NCI-H345 treated with DMSO at 0.1 percent for 48 hours (cell line): ENCODE results near the gene ATP10D.
"Not testable (repeated sequence)": the region's sequence is repeated elsewhere in the genome, so short reads cannot be mapped to it uniquely, and the experiment has no call there.

Experiments used
- DNase-seq: peaks from one replicate; lab custom pipeline; 2025; ENCODE audit not compliant: unreplicated experiment; lab: John Stamatoyannopoulos, UW

The ATP10D gene

GRCh38 chr4:47486727-47487126 lies 1.7 kb downstream of the ATP10D start:
- not testable (repeated sequence) for DNase-seq

GRCh38 chr4:47488706-47489105 lies 3.6 kb downstream of the ATP10D start:
- no peak for DNase-seq

GRCh38 chr4:47490550-47490949 lies 5.5 kb downstream of the ATP10D start:
- no peak for DNase-seq

GRCh38 chr4:47493238-47494123 lies 8.4 kb downstream of the ATP10D start:
- no peak for DNase-seq

GRCh38 chr4:47494124-47494430 lies 9.0 kb downstream of the ATP10D start:
- no peak for DNase-seq

- DNase-seq: no peak
Measured at GRCh38 chr4:47498899-47499298, 13.8 kb downstream of the ATP10D start.

GRCh38 chr4:47499700-47500099 lies 14.6 kb downstream of the ATP10D start:
- DNase-seq: no peak

GRCh38 chr4:47500776-47501175 lies 15.7 kb downstream of the ATP10D start:
- no peak for DNase-seq

- DNase-seq: no peak
Measured at GRCh38 chr4:47505147-47505546, 20.1 kb downstream of the ATP10D start.

GRCh38 chr4:47505666-47506065 lies 20.6 kb downstream of the ATP10D start:
- DNase-seq: no peak

GRCh38 chr4:47510506-47511143 lies 25.6 kb downstream of the ATP10D start:
- no peak for DNase-seq

- DNase-seq: no peak
Measured at GRCh38 chr4:47513461-47513860, 28.4 kb downstream of the ATP10D start.

- no peak for DNase-seq
Measured at GRCh38 chr4:47519239-47519883, 34.3 kb downstream of the ATP10D start.

- no peak for DNase-seq
Measured at GRCh38 chr4:47525154-47525819, 40.2 kb downstream of the ATP10D start.

- no peak for DNase-seq
Measured at GRCh38 chr4:47526281-47526680, 41.2 kb downstream of the ATP10D start.

- not testable (repeated sequence) for DNase-seq
Measured at GRCh38 chr4:47528646-47529045, 43.6 kb downstream of the ATP10D start.

- no peak for DNase-seq
Measured at GRCh38 chr4:47530801-47531200, 45.7 kb downstream of the ATP10D start.

- DNase-seq: no peak
Measured at GRCh38 chr4:47531241-47531953, 46.3 kb downstream of the ATP10D start.

- no peak for DNase-seq
Measured at GRCh38 chr4:47531954-47532321, 46.9 kb downstream of the ATP10D start.

GRCh38 chr4:47532658-47533057 lies 47.6 kb downstream of the ATP10D start:
- no peak for DNase-seq
